Loucy (cell line): Measurements from ENCODE around the gene SLC6A20.

ENCODE experiments used
- EZH2phosphoT487 ChIP-seq: fragments of 200-600 bp; IDR thresholded peaks from 2 replicates; pipeline ENCODE4 v1.6.1; 2018; ENCODE audit warnings: antibody characterized with exemption, mild to moderate bottlenecking, moderate library complexity, borderline replicate concordance
- TF ChIP-seq, protein P1 (sequence below): fragments of 200-600 bp; sonication (generic); conservative IDR thresholded peaks from 2 replicates; pipeline ENCODE4 v1.5.1; 2014; ENCODE audit warnings: mild to moderate bottlenecking, antibody characterized with exemption, low read length

DNA sequence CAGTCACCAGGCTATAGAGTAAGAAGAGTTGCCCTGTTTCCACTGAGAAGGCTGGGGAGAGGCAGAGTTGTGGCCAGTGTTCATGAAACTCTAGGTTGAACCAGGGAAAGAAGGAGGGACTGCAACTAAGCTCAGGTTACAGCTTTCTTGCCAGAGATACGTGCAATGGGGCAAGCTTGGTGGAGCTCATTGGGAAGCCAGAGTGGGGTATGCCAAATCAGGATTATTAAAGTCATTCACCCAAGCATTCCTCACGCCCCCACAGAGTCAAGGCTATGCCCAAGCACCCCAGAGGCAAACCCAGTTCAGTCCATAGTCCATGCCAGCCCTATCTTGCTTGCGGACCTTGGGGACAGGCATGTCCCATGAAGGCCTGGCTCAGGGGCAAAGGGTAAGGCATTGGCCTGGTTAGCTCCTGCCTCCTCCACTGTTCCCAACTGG, 17.6 kb downstream of the SLC6A20 start:
- TF ChIP-seq, protein P1, sequence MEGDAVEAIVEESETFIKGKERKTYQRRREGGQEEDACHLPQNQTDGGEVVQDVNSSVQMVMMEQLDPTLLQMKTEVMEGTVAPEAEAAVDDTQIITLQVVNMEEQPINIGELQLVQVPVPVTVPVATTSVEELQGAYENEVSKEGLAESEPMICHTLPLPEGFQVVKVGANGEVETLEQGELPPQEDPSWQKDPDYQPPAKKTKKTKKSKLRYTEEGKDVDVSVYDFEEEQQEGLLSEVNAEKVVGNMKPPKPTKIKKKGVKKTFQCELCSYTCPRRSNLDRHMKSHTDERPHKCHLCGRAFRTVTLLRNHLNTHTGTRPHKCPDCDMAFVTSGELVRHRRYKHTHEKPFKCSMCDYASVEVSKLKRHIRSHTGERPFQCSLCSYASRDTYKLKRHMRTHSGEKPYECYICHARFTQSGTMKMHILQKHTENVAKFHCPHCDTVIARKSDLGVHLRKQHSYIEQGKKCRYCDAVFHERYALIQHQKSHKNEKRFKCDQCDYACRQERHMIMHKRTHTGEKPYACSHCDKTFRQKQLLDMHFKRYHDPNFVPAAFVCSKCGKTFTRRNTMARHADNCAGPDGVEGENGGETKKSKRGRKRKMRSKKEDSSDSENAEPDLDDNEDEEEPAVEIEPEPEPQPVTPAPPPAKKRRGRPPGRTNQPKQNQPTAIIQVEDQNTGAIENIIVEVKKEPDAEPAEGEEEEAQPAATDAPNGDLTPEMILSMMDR = no peak
- TF ChIP-seq EZH2phosphoT487 = no peak
